ENCODE results near the gene CSNK1D. TPM values are rescaled to one million over a fixed set of nuclear protein-coding genes. Genes with fewer than 3 reads are reported as not detected.

The CSNK1D gene
- total RNA-seq, 1 experiment from 2014 or later, result 137 TPM

GRCh38 chr17:82217120-82217529 is 56.4 kb downstream of the CSNK1D start:
- Histone ChIP-seq H3K79me2 (ENCODE audit: insufficient read depth, low read length) (no peaks in the 10 kb centered on the region), H2AK5ac (ENCODE audit: insufficient read length, low read length) (no peak overlapping the region), H3K56ac (ENCODE audit: insufficient read length, low read depth, low read length) (no peak overlapping the region), H3K27ac (ENCODE audit: insufficient read length, low read depth, low read length) (no peak overlapping the region), H4K91ac (ENCODE audit: insufficient read length, low read depth, low read length) (no peak overlapping the region), H4K20me1 (ENCODE audit: control insufficient read depth, insufficient read depth, insufficient read length) (no peaks in the 10 kb centered on the region), H3K27me3 (ENCODE audit: insufficient read depth, low read length) (peaks cover 4% of the 10 kb centered on the region), H3K4me2 (ENCODE audit: insufficient read depth, insufficient read length, low read length) (no peak overlapping the region), H2BK15ac (ENCODE audit: low read depth, low read length) (no peak overlapping the region), H2AFZ (ENCODE audit: low read length) (no peak overlapping the region), H2BK5ac (ENCODE audit: insufficient read length, low read length) (no peak overlapping the region), H3K9me3 (ENCODE audit: control insufficient read depth, low read depth, low read length) (no peaks in the 10 kb centered on the region), H2BK120ac (ENCODE audit: low read depth, low read length, poor library complexity, severe bottlenecking) (no peak overlapping the region), H3K14ac (ENCODE audit: insufficient read depth, low read length) (no peak overlapping the region), H3K23me2 (ENCODE audit: insufficient read length, low read depth, low read length, poor library complexity, severe bottlenecking) (peaks cover 7% of the 10 kb centered on the region), H3K4ac (ENCODE audit: low read depth, low read length) (no peak overlapping the region), H2BK12ac (ENCODE audit: insufficient read length, low read depth, low read length) (no peak overlapping the region), H4K5ac (ENCODE audit: insufficient read length, low read depth, low read length) (no peak overlapping the region), H3K23ac (ENCODE audit: insufficient read length, low read depth, low read length) (no peak overlapping the region), H4K8ac (replicated peaks; ENCODE audit: insufficient read length, low read depth, low read length) (no peak overlapping the region), H3K9ac (ENCODE audit: extremely low read depth, insufficient read length, low read length) (no peak overlapping the region), H3K18ac (ENCODE audit: insufficient read length, low read depth, low read length) (no peak overlapping the region), H3K4me1 (ENCODE audit: insufficient read depth, low read length) (no peaks in the 10 kb centered on the region), H3T11ph (ENCODE audit: low read length) (no peak overlapping the region), H3K79me1 (ENCODE audit: insufficient read depth, low read depth, low read length, poor library complexity, severe bottlenecking) (no peaks in the 10 kb centered on the region), H2BK20ac (ENCODE audit: low read depth, low read length, poor library complexity, severe bottlenecking) (no peak overlapping the region)
- no peaks in the 10 kb centered on the region for H3K36me3 Mint-ChIP-seq (ENCODE audit: insufficient read depth in 1 of 3, low read depth in 3 of 3)
- TF ChIP-seq CTCF (conservative IDR thresholded peaks at IDR 0.05), result no peak
- peaks cover 39% of the 10 kb centered on the region for H3K27me3 Mint-ChIP-seq (ENCODE audit: low read depth)
- H3K4me1 Mint-ChIP-seq, result peaks cover 3% of the 10 kb centered on the region in 2 experiments
- no peak overlapping the region for H3K27ac Mint-ChIP-seq
- no peaks in the 10 kb centered on the region; a peak in 1 of 5 replicates for H3K9me3 Mint-ChIP-seq
- DNase-seq, result no peak
- WGBS (ENCODE audit: extremely low coverage, insufficient read length, low lambda C conversion rate), result no CpG with 5 or more reads among the region's 12 CpGs
- H3K4me3 Mint-ChIP-seq, result no peak overlapping the region

All from H9 (cell line).